HG02759 (cell line): Measurements from ENCODE around the gene PPFIA4.

ENCODE experiments used
- ATAC-seq: cut with Tn5 transposase; IDR thresholded peaks from one replicate; pipeline ENCODE4 v1.9.1; 2021; ENCODE audit warnings: mild to moderate bottlenecking, moderate library complexity; ENCODE audit not compliant: unreplicated experiment

The PPFIA4 gene

GRCh38 chr1:203098445-203098844 is 72.2 kb downstream of the PPFIA4 start:
- ATAC-seq, result no peak

GRCh38 chr1:203098914-203099520 is 72.7 kb downstream of the PPFIA4 start:
- ATAC-seq, result no peak

- ATAC-seq, result no peak
Measured at GRCh38 chr1:203099805-203100515, 73.7 kb downstream of the PPFIA4 start.

DNA sequence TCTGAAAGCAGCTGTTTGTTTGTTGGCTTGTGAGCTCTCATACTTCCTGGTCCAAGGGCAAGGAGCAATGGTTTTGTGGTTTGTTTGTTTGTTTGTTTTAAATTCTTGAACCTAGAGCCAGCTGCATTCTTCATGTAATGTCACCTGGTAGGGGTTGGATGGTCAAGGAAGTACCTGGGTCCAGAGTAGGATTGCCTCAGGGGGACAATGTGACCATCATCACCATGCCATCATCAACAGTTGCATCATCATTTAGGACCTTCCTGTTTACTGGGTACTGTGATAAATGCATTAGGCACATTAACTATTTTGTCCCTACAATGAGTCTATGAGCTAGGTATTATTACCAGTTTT is 74.2 kb downstream of the PPFIA4 start:
- ATAC-seq, result no peak

DNA sequence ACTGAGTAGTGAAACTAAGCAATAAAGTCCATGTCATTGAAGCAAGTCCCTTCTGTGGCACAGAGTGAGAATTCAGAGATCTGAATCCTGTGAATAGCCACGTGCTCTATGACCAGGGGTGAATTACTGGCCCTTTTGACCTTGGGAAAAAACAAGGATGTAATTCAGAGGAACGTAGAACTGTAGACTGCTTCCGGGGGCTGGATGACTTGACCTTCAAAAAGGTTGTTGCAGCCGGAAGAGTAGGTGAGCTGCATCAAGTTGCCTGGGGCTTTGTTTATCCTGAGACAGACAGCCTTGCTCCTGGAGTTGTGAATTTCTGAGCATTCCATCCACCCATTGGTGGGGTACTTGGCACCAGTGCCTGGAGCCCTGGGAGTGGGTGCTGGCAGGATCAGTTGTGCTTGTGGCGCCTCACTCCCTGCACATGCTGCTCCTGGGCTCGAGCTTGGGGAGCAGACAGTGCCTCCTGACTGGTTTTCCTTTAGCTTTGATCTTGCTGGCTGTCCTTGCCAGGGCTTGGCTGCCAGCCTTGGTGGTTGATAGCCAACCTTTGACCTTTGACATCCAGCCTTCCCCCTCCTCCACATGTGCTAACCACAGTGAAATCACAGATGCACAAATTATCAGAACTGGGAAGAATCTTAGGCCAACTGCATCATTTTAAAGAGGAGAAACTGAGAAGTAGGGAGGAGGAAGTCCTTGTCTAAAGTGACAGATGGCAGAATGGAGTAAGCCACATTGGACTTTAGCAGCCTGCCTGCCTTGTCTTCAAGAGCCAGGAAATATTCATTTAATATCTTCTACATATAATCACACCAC is 75.7 kb downstream of the PPFIA4 start:
- no peak for ATAC-seq

DNA sequence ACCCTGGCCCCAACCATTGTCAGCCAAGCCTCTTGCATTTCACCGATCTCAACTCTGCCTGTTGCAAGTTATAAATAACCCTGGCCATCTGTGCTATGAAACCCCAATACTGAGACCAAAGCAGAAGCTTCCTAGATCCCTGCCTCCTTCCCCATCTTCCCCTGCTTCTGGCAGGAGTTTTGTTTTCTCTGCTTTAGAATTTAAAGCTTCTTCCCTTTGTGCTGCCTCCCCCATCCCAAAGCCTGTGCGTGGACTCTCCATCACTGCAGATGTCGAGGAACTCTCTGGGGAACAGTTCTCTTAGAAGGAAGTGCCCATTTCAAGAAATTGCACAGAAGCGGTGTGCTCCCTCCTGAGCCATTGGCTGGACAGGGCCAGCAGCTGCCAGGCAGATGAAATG is 76.9 kb downstream of the PPFIA4 start:
- ATAC-seq, result no peak

- no peak for ATAC-seq
Measured at GRCh38 chr1:203103829-203104495, 77.7 kb downstream of the PPFIA4 start.

DNA sequence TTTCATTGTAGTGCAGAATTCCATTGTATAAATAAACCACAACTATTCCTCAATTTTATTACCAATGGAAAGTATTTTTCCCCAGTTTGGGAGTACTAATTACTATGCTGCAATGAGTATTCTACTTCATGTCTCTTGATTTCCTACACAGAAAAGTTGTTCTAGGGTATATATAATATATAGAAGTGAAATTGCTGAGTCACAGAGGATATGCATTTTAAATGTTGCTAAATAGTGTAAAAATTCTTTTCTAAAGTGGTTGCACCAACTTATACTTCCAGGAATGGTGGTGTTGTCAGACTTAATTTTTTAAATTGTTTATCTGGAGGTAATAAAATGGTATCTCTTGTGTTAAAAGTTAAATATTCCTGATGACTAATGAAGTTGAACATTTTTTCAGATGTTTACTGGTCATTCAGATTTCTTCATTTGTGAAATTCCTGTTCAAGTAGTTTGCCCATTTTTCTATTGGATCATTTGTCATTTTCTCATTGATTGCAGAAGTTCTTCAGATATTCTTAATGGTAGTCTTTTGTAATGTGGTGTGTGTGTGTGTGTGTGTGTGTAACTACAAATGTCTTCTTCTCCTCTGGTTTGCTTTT is 78.6 kb downstream of the PPFIA4 start:
- no peak for ATAC-seq

DNA sequence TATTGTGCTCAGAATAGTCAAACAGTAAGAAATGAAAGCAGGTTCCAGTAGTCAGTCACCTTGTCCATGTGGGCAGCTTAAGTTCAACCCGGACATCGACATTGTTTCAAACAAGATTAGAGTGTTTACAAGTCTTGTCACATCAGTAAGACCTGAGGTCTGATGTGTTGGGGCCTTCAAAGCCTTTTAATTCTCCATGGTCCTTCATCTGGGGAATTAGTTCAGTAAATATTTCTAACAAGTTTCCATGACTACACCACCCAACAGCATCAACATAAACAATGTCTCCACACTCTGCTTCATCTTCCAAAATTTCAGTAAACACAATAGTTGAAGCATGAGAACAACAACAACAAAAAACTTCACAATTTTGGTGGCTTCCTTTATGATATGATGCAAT is 86.2 kb downstream of the PPFIA4 start:
- no peak for ATAC-seq

- no peak for ATAC-seq
Measured at GRCh38 chr1:203113308-203113707, 87.0 kb downstream of the PPFIA4 start.

- ATAC-seq, result no peak
Measured at GRCh38 chr1:203114202-203114601, 87.9 kb downstream of the PPFIA4 start.

DNA sequence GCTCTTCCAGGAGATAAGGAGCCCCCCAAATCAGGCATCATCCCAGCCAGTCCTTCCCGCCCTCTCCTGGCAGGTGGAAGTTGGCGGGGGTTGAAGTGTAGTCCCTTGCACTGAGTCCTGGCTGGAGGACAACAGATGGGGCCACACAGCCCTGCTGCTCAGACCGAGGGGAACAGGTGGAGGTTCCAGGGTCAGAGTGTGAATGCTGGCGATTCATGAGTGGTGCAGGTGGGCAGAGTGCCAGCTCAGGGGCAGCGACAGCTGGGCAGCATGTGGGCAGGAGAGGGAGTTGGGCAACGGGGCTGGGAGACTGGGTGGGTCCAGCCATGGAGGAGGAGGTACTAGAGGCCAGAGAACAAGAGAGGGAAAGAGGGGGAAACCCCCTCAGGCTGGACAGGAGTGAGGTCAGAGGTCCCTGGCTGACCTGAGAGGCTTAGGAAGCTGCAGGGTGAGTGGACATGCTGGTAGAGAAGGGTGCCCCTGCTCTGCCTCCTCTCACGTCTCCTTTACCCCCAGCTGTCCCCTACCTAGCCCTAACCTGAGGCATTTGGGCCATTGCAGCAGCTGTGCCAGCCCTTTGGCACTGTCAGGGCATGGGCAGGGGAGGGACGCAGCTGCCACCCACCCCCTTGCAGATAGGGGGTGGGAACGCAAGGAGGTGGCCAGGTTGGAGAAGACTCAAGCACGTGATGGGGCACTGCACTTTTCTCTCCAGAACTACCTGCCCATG is 90.0 kb downstream of the PPFIA4 start:
- ATAC-seq, result no peak

GRCh38 chr1:203117611-203118575 is 91.6 kb downstream of the PPFIA4 start:
- no peak for ATAC-seq

DNA sequence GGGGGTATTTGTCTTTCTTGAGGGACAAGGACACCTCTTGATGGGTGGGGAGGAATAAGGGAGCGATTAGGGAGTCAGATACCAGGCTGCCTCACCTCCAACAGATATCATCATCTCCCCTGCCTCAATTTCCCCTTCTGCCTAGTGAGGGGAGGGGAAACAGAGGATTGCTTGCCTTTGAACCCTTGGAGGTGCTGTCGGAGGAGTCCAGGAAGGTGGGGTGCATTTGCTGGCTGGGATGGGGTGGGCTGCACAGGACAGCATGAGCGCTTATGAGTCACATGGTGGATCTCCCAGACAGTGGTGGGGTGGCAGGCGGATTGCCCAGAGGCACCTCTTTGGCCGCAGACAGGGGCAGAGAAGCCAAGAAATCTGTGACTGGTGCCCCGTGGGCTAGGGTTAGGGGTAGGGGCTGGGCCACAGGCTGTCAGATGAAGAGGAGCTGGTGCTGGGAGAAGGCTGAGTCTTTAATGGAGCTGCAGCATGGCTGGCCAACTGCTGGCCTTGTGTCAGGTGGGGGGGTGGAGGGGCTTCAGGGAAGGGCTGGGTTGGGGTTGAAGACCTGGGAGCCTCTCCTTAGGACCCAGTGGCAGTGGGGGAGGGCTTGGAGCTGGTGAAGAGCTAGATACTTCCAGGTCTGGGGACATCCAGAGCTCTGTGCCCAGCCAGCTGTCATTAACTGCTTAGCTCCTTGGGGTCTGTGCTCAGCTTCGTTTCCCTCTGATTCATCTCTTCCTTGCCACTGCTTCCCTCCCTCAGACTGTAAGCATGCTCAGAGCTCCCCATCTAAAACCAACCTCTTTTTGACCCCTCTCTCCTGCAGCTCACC is 94.2 kb downstream of the PPFIA4 start:
- no peak for ATAC-seq

DNA sequence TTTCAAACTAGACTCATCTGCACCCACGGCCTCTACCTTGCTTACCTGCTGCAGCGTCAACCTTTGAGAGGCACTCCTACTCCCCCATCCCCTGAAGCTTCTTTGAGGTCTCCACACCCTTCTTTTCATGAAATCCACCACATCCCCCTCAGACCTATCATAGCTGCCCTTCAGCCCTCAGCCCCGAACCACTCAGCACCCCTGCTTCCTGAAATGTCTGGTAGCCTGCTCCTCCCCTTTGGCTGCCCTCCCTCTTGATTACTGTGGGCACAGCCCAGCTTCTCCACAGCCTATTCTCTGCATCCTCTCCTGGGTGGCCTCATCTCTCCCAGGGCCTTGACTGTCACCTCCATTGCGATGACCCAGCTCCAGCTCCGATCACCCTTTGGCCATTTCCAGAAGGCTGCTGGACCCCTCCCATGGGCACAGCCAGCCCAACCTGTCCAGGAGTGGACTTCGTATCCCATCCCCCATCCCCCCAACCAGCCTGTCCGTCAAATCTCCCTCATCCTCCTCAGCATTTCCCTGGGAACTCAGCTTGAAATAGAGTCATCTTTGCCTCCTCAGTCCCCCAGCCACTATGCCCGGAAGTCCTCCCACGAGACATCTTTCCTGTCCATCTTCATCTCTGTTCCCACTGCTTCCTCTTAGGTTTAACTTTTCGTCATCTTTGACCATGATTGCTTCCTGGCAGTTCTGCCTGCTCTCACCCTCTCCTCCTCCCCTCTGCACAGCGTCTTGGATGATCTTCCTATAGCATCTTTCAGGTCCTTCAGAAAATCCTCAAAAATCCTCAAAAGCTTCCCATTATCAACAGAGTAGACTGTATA is 95.1 kb downstream of the PPFIA4 start:
- ATAC-seq, result no peak

DNA sequence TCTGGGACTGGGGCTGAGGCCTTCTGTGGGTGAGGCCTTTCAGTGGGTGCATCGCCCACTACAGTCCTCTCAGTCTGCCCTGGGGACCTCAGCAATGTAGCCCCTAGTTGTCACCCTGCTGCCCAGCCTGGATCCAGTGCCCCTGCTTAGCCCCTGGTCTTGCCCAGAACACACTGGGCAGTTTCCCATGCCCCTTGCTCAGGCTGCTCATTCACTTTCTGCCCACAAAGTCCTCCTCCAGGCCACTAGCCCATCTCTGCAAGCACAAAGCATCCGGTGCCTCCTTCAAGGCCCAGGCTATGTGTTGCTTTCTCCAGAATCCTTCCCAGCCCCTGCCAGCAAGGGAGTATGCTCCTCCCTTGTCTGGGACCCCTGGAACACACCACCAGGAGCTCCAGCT is 95.9 kb downstream of the PPFIA4 start:
- no peak for ATAC-seq

- ATAC-seq, result no peak
Measured at GRCh38 chr1:203124011-203124410, 97.7 kb downstream of the PPFIA4 start.
